Endothelial cell of umbilical vein (primary cell): ENCODE measurements around the gene KCNMA1. TPM values are rescaled to one million over a fixed set of nuclear protein-coding genes. Genes with fewer than 3 reads are reported as not detected.

Experiments used
- BruUV-seq: library from RNA; stranded (reverse); fragments of 400-500 nt; replicated peaks from 2 replicates; lab custom pipeline; 2021; lab: Mats Ljungman, UMichigan
- CTCF ChIA-PET: fragments of 300-600, 350-600 bp; sonication (Branson Sonifier 250); formaldehyde crosslinking; loops from one replicate; lab custom pipeline; 2021; ENCODE audit warnings: antibody characterized with exemption, inconsistent platforms; lab: Charles Lee
- POLR2A ChIA-PET: fragments of 300-600, 350-600 bp; sonication (Branson Sonifier 250); formaldehyde crosslinking; loops from one replicate; lab custom pipeline; 2021; ENCODE audit warnings: antibody characterized with exemption, inconsistent platforms; lab: Charles Lee
- DNase-seq: peaks from one replicate; pipeline ENCODE4 v3.0.0-alpha.2; 2011; ENCODE audit warnings: low read depth, low spot score
- FAIRE-seq: peaks from 2 replicates; lab custom pipeline; 2011; peaks lifted over from hg19 to GRCh38; lab: Jason Lieb, UNC
- H2AFZ ChIP-seq: 2 replicates; pipeline ENCODE4 v1.6.0; 2012; ENCODE audit warnings: low read depth, low read length, control low read depth, inconsistent platforms
- H3K27ac ChIP-seq: 2 replicates; pipeline ENCODE4 v1.5.1; 2011; ENCODE audit warnings: low read depth, mild to moderate bottlenecking, control low read depth, low read length, moderate library complexity; ENCODE audit not compliant: insufficient read depth
- H3K27me3 ChIP-seq, 2 experiments: 2 replicates each; pipeline versions ENCODE4 v1.6.0 to v1.6.1; 2011; ENCODE audit warnings: low read length in 2 of 2, mixed read lengths in 1 of 2; ENCODE audit not compliant: control insufficient read depth in 2 of 2, insufficient read depth in 2 of 2
- H3K36me3 ChIP-seq, 2 experiments: 2 replicates in 1 of 2; 3 replicates in 1 of 2; pipeline ENCODE4 v1.5.1; 2011; ENCODE audit warnings: low read length in 2 of 2, mild to moderate bottlenecking in 1 of 2, moderate library complexity in 1 of 2; ENCODE audit not compliant: control insufficient read depth in 2 of 2, insufficient read depth in 2 of 2; ENCODE audit errors: extremely low read depth in 1 of 2
- H3K4me1 ChIP-seq: 3 replicates; pipeline ENCODE4 v1.5.1; 2011; ENCODE audit warnings: mild to moderate bottlenecking, low read length; ENCODE audit not compliant: control insufficient read depth, insufficient read depth; ENCODE audit errors: extremely low read depth
- H3K4me2 ChIP-seq: 2 replicates; pipeline ENCODE4 v1.6.1; 2011; ENCODE audit warnings: low read length, control low read depth, mixed read lengths; ENCODE audit not compliant: insufficient read depth
- H3K4me3 ChIP-seq, 3 experiments: fragments of 200-600 bp in 1 of 3; sonication (generic), shearing (Covaris generic) in 1 of 3; replicated peaks in 1 of 3; 2 replicates each; pipeline ENCODE4 v1.5.1; 2011 to 2016; ENCODE audit warnings: control low read depth in 3 of 3, low read length in 3 of 3, mild to moderate bottlenecking in 2 of 3, inconsistent platforms in 1 of 3, low read depth in 1 of 3, moderate library complexity in 1 of 3; ENCODE audit not compliant: insufficient read depth in 1 of 3
- H3K79me2 ChIP-seq: 2 replicates; pipeline ENCODE4 v1.6.0; 2012; ENCODE audit warnings: low read length, inconsistent platforms; ENCODE audit not compliant: control insufficient read depth, insufficient read depth
- H3K9ac ChIP-seq: replicated peaks from 2 replicates; pipeline ENCODE3; 2011; ENCODE audit warnings: low read length, control low read depth; ENCODE audit not compliant: insufficient read depth; ENCODE audit errors: extremely low read depth
- H3K9me1 ChIP-seq: replicated peaks from 3 replicates; pipeline ENCODE4 v1.6.0; 2011; ENCODE audit warnings: mild to moderate bottlenecking, low read length; ENCODE audit not compliant: control insufficient read depth, insufficient read depth; ENCODE audit errors: extremely low read depth
- H3K9me3 ChIP-seq: replicated peaks from 2 replicates; pipeline ENCODE4 v1.5.1; 2012; ENCODE audit warnings: low read length, inconsistent platforms; ENCODE audit not compliant: control insufficient read depth, insufficient read depth
- H4K20me1 ChIP-seq: replicated peaks from 2 replicates; pipeline ENCODE3; 2011; ENCODE audit warnings: mild to moderate bottlenecking, low read length; ENCODE audit not compliant: control insufficient read depth, insufficient read depth; ENCODE audit errors: extremely low read depth
- EZH2 ChIP-seq: IDR thresholded peaks from 2 replicates; pipeline ENCODE4 v1.6.1; 2012; ENCODE audit warnings: borderline replicate concordance, low read depth, mild to moderate bottlenecking, moderate library complexity, low read length, inconsistent platforms; ENCODE audit not compliant: severe bottlenecking
- FOS ChIP-seq: IDR thresholded peaks from 2 replicates; pipeline ENCODE4 v1.6.1; 2011; ENCODE audit warnings: mild to moderate bottlenecking, low read length, moderate library complexity, borderline replicate concordance; ENCODE audit not compliant: insufficient read depth
- GATA2 ChIP-seq: IDR thresholded peaks from 2 replicates; pipeline ENCODE4 v1.7.0; 2011; ENCODE audit warnings: low read depth, mild to moderate bottlenecking, moderate library complexity, mixed read lengths, low read length; ENCODE audit not compliant: insufficient read length, insufficient read depth
- JUN ChIP-seq: IDR thresholded peaks from 2 replicates; pipeline ENCODE4 v1.6.1; 2011; ENCODE audit warnings: borderline replicate concordance, low read depth; ENCODE audit not compliant: insufficient read length, insufficient read depth
- MAX ChIP-seq: IDR thresholded peaks from 2 replicates; pipeline ENCODE4 v1.6.1; 2011; ENCODE audit not compliant: insufficient read depth, insufficient read length
- MYC ChIP-seq: IDR thresholded peaks from one replicate; pipeline ENCODE4 v1.6.1; 2011; ENCODE audit warnings: mild to moderate bottlenecking, low read depth, low read length
- POLR2A ChIP-seq: IDR thresholded peaks from 2 replicates; pipeline ENCODE4 v1.6.1; 2012; ENCODE audit warnings: low read depth, mild to moderate bottlenecking, control low read depth, low read length
- POLR2AphosphoS5 ChIP-seq: IDR thresholded peaks from 2 replicates; pipeline ENCODE4 v1.6.1; 2012; ENCODE audit warnings: low read depth, mild to moderate bottlenecking, control low read depth, low read length, moderate library complexity; ENCODE audit not compliant: insufficient read depth
- dilution Hi-C: fragments of 300-500 bp; cut with MboI; formaldehyde crosslinking; loops from one replicate; pipeline ENCODE4 v1.15.0; 2019; ENCODE audit warnings: low sequenced_read_pairs; ENCODE audit not compliant: extremely low pct_ligation_motif_present
- intact Hi-C: fragments of 100-400 bp; cut with micrococcal nuclease; formaldehyde crosslinking; loops from one replicate; pipeline ENCODE4 v1.10.0; 2022
- polyA plus RNA-seq, 4 experiments: library from polyadenylated mRNA; depleted of rRNA in 3 of 4; stranded (reverse) in 3 of 4; unstranded in 1 of 4; fragments of >200 nt; gene quantifications; 2 replicates each; pipeline versions ENCODE4 v1.2.1 to v1.2.3, GENCODE V29; 2011 to 2012; ENCODE audit warnings: missing spikeins in 1 of 4
- total RNA-seq: library from RNA; stranded (reverse); gene quantifications from 2 replicates; pipeline ENCODE4 v1.2.3, GENCODE V29; 2021
- TF ChIP-seq, protein P1 (sequence below), 2 donors: IDR thresholded peaks; 1 replicate in 1 of 2; 2 replicates in 1 of 2; pipeline ENCODE4 v1.5.1; 2011; ENCODE audit warnings: low read length in 2 of 2, mild to moderate bottlenecking in 2 of 2, moderate library complexity in 2 of 2, control low read depth in 1 of 2, inconsistent platforms in 1 of 2, low read depth in 1 of 2; ENCODE audit not compliant: insufficient read depth in 1 of 2; ENCODE audit errors: extremely low read depth in 1 of 2

Gene KCNMA1
- total and polyA plus RNA-seq, 2 donors (not counting 3 experiments of a cell fraction or from before 2014, with no cell fraction given): 0.10 to 0.82 TPM

GRCh38 chr10:77516575-77516974 is 121.0 kb downstream of the KCNMA1 start:
- Histone ChIP-seq H3K27me3 (no peaks in the 10 kb centered on the region), H2AFZ (no peak overlapping the region), H3K36me3 (no peaks in the 10 kb centered on the region), H3K4me2 (no peak overlapping the region), H3K9ac (no peak overlapping the region), H3K9me3 (no peaks in the 10 kb centered on the region), H3K4me3 (no peak overlapping the region), H4K20me1 (no peaks in the 10 kb centered on the region), H3K9me1 (no peaks in the 10 kb centered on the region), H3K4me1 (no peaks in the 10 kb centered on the region), H3K27ac (no peak overlapping the region), H3K79me2 (no peaks in the 10 kb centered on the region)
- intact Hi-C loops: no loop called here
- no TSS peak for BruUV-seq
- TF ChIP-seq JUN (no peak), GATA2 (no peak), FOS (no peak), MYC (no peak)
- TF ChIP-seq, protein P1, sequence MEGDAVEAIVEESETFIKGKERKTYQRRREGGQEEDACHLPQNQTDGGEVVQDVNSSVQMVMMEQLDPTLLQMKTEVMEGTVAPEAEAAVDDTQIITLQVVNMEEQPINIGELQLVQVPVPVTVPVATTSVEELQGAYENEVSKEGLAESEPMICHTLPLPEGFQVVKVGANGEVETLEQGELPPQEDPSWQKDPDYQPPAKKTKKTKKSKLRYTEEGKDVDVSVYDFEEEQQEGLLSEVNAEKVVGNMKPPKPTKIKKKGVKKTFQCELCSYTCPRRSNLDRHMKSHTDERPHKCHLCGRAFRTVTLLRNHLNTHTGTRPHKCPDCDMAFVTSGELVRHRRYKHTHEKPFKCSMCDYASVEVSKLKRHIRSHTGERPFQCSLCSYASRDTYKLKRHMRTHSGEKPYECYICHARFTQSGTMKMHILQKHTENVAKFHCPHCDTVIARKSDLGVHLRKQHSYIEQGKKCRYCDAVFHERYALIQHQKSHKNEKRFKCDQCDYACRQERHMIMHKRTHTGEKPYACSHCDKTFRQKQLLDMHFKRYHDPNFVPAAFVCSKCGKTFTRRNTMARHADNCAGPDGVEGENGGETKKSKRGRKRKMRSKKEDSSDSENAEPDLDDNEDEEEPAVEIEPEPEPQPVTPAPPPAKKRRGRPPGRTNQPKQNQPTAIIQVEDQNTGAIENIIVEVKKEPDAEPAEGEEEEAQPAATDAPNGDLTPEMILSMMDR (IDR thresholded peaks at IDR 0.05; ENCODE audit: extremely low read depth in 1 of 2, insufficient read depth in 1 of 2, low read depth in 1 of 2, low read length in 2 of 2): no peak
- FAIRE-seq (no peak), DNase-seq (no peak)
- ChIA-PET POLR2A (no interaction called here), CTCF (interaction anchor here (0.7 to 1.4 kb wide), 2 partner anchors 9 to 14 kb away, joined by 3 to 6 read pairs; no protein-coding TSS in a partner anchor)
- dilution Hi-C loops: no loop called here

GRCh38 chr10:77514870-77515269 is 122.7 kb downstream of the KCNMA1 start:
- H3K9ac ChIP-seq: no peak overlapping the region
- H3K4me1 ChIP-seq: no peaks in the 10 kb centered on the region
- H3K27ac ChIP-seq: no peak overlapping the region
- intact Hi-C loops (no loop called here), dilution Hi-C loops (no loop called here)
- DNase-seq (no peak), FAIRE-seq (no peak)
- H3K9me3 ChIP-seq: no peaks in the 10 kb centered on the region
- no peak overlapping the region for H3K4me2 ChIP-seq
- H3K36me3 ChIP-seq: no peaks in the 10 kb centered on the region
- H3K79me2 ChIP-seq: no peaks in the 10 kb centered on the region
- BruUV-seq: no TSS peak
- no peaks in the 10 kb centered on the region for H3K9me1 ChIP-seq
- ChIA-PET POLR2A (no interaction called here), CTCF (interaction anchor here (0.9 to 1.3 kb wide), 2 partner anchors 10 to 17 kb away, joined by 3 to 4 read pairs; no protein-coding TSS in a partner anchor)
- H2AFZ ChIP-seq: no peak overlapping the region
- TF ChIP-seq FOS: no peak
- TF ChIP-seq, protein P1 (IDR thresholded peaks at IDR 0.05; ENCODE audit: extremely low read depth in 1 of 2, insufficient read depth in 1 of 2, low read depth in 1 of 2, low read length in 2 of 2): no peak
- no peak for TF ChIP-seq EZH2
- no peak for TF ChIP-seq POLR2A
- TF ChIP-seq JUN: no peak
- TF ChIP-seq MYC: no peak
- no peak for TF ChIP-seq GATA2
- no peak for TF ChIP-seq MAX
- no peak for TF ChIP-seq POLR2AphosphoS5
- H3K27me3 ChIP-seq: no peaks in the 10 kb centered on the region
- H4K20me1 ChIP-seq: no peaks in the 10 kb centered on the region
- H3K4me3 ChIP-seq: no peak overlapping the region
